Stimulated activated CD4-positive, alpha-beta T cell treated with anti-CD3 and anti-CD28 coated beads, Interleukin-2, amount 100 ng/mL, for 48 hours (primary cell): ENCODE data around the gene TOP3A.
A peak's percentile ranks its signal among the peaks of the same experiment; 100 is the strongest.

Experiments used
- DNase-seq, 2 donors: peaks; one replicate each; pipeline ENCODE4 v3.0.0-alpha.2; 2020

The TOP3A gene

DNA sequence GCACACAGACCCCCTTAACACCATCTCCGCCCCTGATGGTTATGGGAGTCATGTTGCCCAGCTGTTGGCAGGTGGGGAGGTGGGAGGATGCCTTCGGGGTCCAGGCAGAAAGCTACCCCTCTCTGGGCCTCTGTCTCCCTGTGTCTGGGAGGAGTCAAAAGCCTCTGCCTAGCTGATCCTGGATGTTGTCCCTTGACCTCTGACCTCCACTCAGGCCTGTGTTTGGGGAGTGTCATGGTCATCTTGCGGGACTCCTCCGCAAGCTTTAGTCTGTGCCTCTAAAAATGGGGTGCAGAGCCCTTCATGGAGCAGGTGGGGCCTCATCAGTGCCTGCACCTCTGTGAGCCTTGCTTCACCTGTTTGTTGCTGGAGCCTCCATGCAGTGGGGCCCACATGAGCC is 85.5 kb downstream of the TOP3A start:
- DNase-seq: no peak

DNA sequence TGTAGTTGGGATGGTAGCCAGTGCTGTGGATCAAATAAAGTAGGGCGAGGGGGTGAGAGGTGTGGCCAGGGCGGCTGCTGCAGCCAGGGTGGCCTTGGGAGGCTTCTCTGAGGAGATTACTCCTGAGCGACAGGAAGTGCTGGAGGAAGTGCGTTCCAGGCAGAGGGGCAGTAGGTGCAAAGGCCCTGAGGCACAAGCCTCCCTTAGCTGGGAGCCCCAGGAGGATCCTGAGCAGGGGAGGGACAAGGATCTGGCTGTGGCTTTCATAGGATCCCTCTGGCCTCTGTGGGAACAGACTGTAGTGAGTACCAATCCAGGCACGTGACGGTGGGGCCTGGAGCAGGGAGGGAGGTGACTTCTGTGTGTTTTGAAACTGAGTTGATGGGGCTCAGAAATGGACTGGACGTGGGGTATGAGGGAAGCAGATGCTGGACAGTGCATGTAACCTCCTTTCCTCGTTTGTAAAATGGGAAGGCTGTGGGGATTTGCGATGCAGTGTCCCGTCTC is 86.6 kb downstream of the TOP3A start:
- DNase-seq: no peak

DNA sequence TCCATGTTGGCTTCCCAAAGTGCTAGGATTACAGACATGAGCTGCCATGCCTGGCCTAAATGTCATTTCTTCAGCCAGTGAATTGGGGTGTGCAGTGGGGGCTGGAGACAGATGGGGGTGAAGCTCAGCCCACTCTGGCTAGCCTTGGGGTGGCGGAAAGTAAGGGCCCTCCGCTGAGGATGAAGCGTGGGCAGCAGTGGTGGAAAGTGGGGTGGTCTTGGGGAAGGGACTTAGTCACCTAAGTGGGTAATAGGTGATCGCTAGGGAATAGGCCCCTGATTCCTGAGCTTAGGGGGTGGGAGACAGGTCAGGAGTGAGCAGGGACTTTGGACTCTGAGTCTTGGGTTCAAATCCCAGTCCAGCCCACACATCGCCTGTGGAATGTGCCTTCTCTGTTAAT is 87.2 kb downstream of the TOP3A start:
- no peak for DNase-seq

DNA sequence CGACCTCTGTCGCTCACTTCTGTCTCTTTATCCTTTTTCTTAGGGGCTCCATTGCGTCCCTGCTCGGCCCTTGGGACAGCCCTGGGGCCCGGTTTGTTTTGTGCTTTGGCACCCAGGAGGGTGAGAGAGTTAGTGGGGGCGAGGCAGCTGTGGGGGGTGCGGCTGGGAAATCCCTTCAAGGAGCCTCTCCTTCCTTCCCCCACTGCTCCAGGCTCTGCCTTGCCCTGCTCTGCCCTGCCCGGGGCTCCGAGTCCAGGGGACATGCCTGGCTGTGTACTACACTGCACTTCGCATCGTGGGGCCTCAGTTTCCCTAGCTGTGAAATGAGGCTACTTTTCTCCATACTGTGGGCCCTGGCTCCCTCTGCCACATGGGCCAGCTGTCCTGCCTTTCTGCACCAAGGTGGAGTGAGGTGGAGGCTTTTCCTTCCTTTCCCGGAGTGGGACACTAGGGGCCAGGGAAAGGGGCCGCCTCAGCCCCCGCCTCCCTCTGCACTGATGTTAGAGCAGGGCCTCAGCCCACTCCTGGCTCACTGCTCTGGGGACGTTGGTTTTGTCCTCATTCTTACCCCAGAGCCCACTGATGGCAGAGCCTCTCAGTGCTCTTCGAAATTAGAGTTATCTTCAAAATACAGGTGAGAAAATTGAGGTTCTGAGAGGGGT is 88.4 kb downstream of the TOP3A start:
- no peak for DNase-seq

DNA sequence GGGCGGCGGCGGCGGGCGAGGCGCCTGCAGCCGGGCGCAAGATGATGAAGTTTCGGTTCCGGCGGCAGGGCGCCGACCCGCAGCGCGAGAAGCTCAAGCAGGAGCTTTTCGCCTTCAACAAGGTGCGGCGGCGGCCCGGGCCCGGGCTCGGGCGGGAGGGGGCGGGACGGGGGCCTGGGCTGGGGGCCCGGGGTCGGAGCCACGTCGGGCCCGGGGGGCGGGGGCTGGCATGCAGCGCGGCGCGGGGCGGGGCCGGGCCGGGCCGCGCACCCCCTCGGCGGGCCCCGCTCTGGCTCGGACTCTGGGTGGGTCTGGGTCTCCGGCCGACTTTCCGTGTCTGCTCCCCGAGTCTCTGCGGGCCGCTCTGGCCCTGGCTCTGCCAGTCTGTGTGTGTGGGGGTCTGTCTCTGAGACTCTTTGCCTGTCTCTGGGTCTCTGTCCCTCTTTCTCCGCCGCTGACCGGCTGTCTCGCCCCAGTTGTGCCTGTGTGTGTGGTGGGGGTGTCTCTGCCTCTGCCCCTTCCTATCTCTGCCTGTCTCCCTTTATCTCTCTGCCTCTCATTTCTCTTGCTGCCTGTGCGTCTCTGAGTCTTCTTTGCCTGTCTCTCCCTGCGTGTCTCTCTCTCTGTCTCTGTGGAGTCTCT is 89.0 kb downstream of the TOP3A start:
- DNase-seq: no peak

DNA sequence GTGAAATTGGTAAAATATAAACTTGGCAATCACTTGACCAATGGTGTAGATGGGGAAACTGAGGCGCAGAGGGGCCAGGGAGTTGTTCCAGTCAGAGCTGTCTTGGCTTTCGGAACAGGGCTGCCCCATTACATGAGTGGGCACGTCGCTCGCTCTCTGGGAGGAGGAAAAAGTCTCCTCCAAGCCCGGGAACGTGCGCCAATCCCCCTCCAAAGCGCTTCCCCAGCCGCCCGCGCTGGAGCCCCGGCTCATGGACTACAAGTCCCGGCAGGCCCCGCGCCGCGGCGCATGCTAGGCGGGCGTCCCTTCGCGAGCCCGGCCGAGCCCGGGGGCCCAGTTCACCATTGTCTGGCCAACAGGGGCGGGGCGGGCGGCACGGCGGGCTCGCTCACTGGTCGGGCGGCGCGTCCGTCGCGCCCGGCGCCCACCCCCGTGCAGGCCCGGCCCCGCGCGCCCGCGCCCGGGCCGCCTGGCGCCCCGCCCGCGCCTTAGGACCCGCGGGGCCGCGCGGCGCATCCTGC is 89.6 kb downstream of the TOP3A start, which contains the start of gene LLGL1:
Gene LLGL1, plus strand, starts transcription at position 515 of the 521 bp plus-strand sequence. CDS start 48 bp downstream, outside the sequence.
- DNase-seq: peak; percentile 95 to 97

DNA sequence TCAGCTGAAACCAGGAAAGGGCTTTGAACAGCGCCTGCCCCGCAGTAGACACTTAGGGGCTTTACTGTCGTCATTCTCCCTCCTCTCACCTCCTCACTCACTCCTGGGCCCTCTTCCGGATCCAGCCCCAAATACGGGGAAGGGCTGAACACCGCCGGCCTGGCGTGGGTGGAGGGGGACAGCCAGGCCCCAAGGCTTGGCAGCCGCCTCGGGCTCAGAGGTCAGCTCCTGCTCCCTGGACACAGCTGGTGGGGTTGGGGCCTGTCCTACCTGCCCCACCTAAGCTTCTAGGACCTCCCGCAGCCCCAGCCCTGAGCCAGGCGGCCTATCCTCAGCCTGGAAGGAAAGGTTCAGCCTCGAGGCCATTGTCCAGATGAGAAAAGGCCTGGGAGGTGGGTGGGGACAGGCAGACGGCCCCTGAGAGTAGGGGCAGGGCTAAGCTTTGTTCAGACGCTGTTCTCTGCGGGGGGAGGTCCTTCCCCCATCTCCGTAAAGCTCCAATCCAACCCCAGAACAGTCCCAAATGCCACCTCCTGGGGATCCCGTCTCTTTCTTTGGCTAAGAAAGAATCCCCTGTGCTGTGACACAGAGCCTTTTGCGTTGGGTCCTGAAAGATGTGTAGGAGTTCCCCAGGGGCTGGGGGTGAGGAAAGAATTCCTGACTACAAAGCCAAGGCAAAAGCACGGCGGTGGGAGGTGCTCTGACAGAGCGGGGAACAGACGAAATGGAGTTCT is 90.2 kb downstream of the TOP3A start:
- no peak for DNase-seq

DNA sequence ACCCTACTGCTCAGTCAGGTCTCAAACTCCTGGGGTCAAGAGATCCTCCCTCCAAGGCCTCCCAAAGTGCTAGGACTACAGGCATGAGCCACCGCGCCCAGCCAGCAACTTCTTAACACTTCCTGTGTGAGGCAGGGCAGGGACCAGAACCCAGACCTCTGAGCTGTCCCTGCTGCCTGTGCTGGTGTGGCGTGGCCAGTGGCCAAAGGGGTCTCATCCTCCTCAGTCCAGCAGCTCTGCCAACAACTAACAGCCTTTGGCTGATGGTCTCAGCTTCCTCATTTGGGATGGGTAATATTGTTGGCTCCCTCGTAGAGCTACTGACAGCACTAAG is 90.8 kb downstream of the TOP3A start:
- DNase-seq: no peak
